Heart left ventricle (tissue), 16 donors: ENCODE results near the gene PDE9A. TPM values are rescaled to one million over a fixed set of nuclear protein-coding genes. Genes with fewer than 3 reads are reported as not detected.
"Not testable (repeated sequence)": the region's sequence is repeated elsewhere in the genome, so short reads cannot be mapped to it uniquely, and the experiment has no call there.

Experiments
- ATAC-seq, 4 donors: fragments of 200-7000 bp; cut with Tn5 transposase; one replicate each; pipeline ENCODE4 v1.9.1; 2020 to 2022; ENCODE audit warnings: moderate library complexity in 4 of 4, mild to moderate bottlenecking in 3 of 4, moderate number of reproducible peaks in 1 of 4
- DNase-seq, 5 donors: peaks; one replicate each; pipeline ENCODE4 v3.0.0-alpha.2; 2020
- H3K27ac ChIP-seq, 12 donors: fragments of 200-600 bp; sonication (generic) in 4 of 12; one replicate each; pipeline versions ENCODE4 v1.5.0 to v1.8.0; 2016 to 2022; ENCODE audit warnings: mild to moderate bottlenecking in 2 of 12
- H3K27me3 ChIP-seq, 9 donors: fragments of 200-600 bp; sonication (generic) in 2 of 9; one replicate each; pipeline versions ENCODE4 v1.5.1 to v1.8.0; 2016 to 2022; ENCODE audit warnings: mild to moderate bottlenecking in 3 of 9
- H3K36me3 ChIP-seq, 9 donors: fragments of 200-600 bp; sonication (generic) in 2 of 9; one replicate each; pipeline versions ENCODE4 v1.5.0 to v1.8.0; 2018 to 2022; ENCODE audit warnings: mild to moderate bottlenecking in 2 of 9
- H3K4me1 ChIP-seq, 12 donors: fragments of 200-600 bp; sonication (generic) in 4 of 12; one replicate each; pipeline versions ENCODE4 v1.5.0 to v1.8.0; 2016 to 2022; ENCODE audit warnings: mild to moderate bottlenecking in 3 of 12
- H3K4me3 ChIP-seq, 12 donors: fragments of 200-600 bp; sonication (generic) in 4 of 12; one replicate each; pipeline versions ENCODE4 v1.5.0 to v1.8.0; 2017 to 2022; ENCODE audit warnings: mild to moderate bottlenecking in 9 of 12, moderate library complexity in 4 of 12
- H3K9me3 ChIP-seq, 12 donors: fragments of 200-600 bp; sonication (generic) in 4 of 12; one replicate each; pipeline versions ENCODE4 v1.5.0 to v1.8.0; 2016 to 2022; ENCODE audit warnings: mild to moderate bottlenecking in 1 of 12
- CTCF ChIP-seq, 12 donors: fragments of 200-600 bp; sonication (generic) in 4 of 12; IDR thresholded peaks; one replicate each; pipeline versions ENCODE4 v1.5.0 to v1.8.0; 2018 to 2022; ENCODE audit warnings: antibody characterized with exemption in 12 of 12, mild to moderate bottlenecking in 5 of 12
- POLR2A ChIP-seq, 2 donors: fragments of 450-650 bp; IDR thresholded peaks; one replicate each; pipeline ENCODE4 v1.6.1; 2017; ENCODE audit warnings: antibody characterized with exemption in 2 of 2, mild to moderate bottlenecking in 2 of 2, moderate library complexity in 2 of 2
- WGBS, 4 donors: extraction: QIAGEN DNeasy Blood & Tissue Kit in 2 of 4; methylation state at CpG; one replicate each; pipeline versions ENCODE4 v1.1.5 to v1.1.7; 2013 to 2018; 5-methylcytosine and 5-hydroxymethylcytosine counted together
- intact Hi-C, 10 donors: fragments of 100-400 bp; cut with DNase I; formaldehyde crosslinking; loops; one replicate each; pipeline versions ENCODE4 v1.11.1 to v1.14.2; 2022
- polyA plus RNA-seq, 2 donors: library from polyadenylated mRNA; stranded (reverse); fragments of 200-250 nt; gene quantifications; one replicate each; pipeline ENCODE4 v1.2.3, GENCODE V29; 2013
- total RNA-seq, 9 donors: library from RNA; depleted of rRNA in 2 of 9; stranded (reverse); fragments of >200 nt in 2 of 9; fragmentation: NEBNext Ultra II Directional in 3 of 9; extraction: Animal tissue kit (Norgen Biotek cat#: 25700) in 3 of 9; gene quantifications; one replicate each; pipeline versions ENCODE4 v1.1.0 to v1.2.4, GENCODE V29; 2016 to 2023
- donor health status: ischemic (EF 13 %, LVEDD 7.1; RV severe dilation, severe dysfunction).
- donor health status: healthy with polysubstance abuse.
- donor health status: DM: no; HTN: yes; CAD: no.
- donor health status: DM: no; HTN: no; CAD: no.
- donor health status: ischemic (EF 25% LVEDD 6.9; RV normal size, moderate dysfunction).
- donor health status: ischemic (EF 25% LVEDD 5.7; RV mildly dilated, moderate dysfunction).
- donor health status: healthy.
- donor health status: DM: yes; HTN: yes; CAD: no.
- donor health status: ischemic (EF 35%, LVEDD 5.7; RV mildly dilated, moderate dysfunction).
- donor health status: nonischemic (EF 11% LVEDD 7.7; RV severe dilation, severe dysfunction).
- donor health status: DM: yes; HTN: yes; CAD: no.
- donor health status: PGD.
- donor health status: ischemic (EF 29% LVEDD 5.4; RV normal size, mild dysfunction).
- donor health status: nonischemic (EF 23%, LVEDD 6.1; RV moderate dilation, normal function).

The PDE9A gene
- total and polyA plus RNA-seq, 11 donors, result 1.5 to 4.0 (median 3.1) TPM

GRCh38 chr21:42614396-42614795 is 39.0 kb upstream of the PDE9A start:
- DNase-seq (no peak), ATAC-seq (no peak)
- no peak for TF ChIP-seq POLR2A (IDR thresholded peaks at IDR 0.05)
- no peak for TF ChIP-seq CTCF (IDR thresholded peaks at IDR 0.05)
- WGBS, 4 donors, result 67 to 75% (median 74%) methylated on average over 9 of the region's 9 CpGs
- Histone ChIP-seq H3K36me3 (no peaks in the 10 kb centered on the region), H3K4me3 (no peak overlapping the region), H3K27me3 (peaks cover 17 to 32% (median 24%) of the 10 kb centered on the region in 9 donors), H3K27ac (no peak overlapping the region), H3K9me3 (peaks cover 0 to 22% (median 5%) of the 10 kb centered on the region in 12 donors), H3K4me1 (peaks cover 0 to 8% (median 0%) of the 10 kb centered on the region in 12 donors)
- intact Hi-C loops, result no loop called here

GRCh38 chr21:42614811-42615351 is 38.5 kb upstream of the PDE9A start:
- Histone ChIP-seq H3K4me1 (peaks cover 0 to 8% (median 0%) of the 10 kb centered on the region in 12 donors), H3K36me3 (no peaks in the 10 kb centered on the region), H3K27me3 (peaks cover 18 to 36% (median 29%) of the 10 kb centered on the region in 9 donors), H3K27ac (no peak overlapping the region), H3K9me3 (peaks cover 0 to 22% (median 5%) of the 10 kb centered on the region in 12 donors), H3K4me3 (no peak overlapping the region)
- 34 to 38% (median 36%) methylated on average over 12 to 14 of the region's 14 CpGs for WGBS, 4 donors
- TF ChIP-seq CTCF (IDR thresholded peaks at IDR 0.05) (no peak), POLR2A (IDR thresholded peaks at IDR 0.05) (no peak)
- DNase-seq (no peak), ATAC-seq (peak in 1 of 4 donors; percentile 38)
- intact Hi-C loops, result no loop called here

GRCh38 chr21:42615377-42615776 is 38.0 kb upstream of the PDE9A start:
- DNase-seq, ATAC-seq, intact Hi-C loops, H3K4me3 ChIP-seq, H3K27ac ChIP-seq, H3K4me1 ChIP-seq, H3K36me3 ChIP-seq: not testable (repeated sequence)
- 66 to 79% (median 70%) methylated on average over 2 to 5 of the region's 5 CpGs for WGBS, 4 donors
- Histone ChIP-seq H3K9me3 (peaks cover 0 to 22% (median 5%) of the 10 kb centered on the region in 12 donors), H3K27me3 (peaks cover 18 to 41% (median 32%) of the 10 kb centered on the region in 9 donors)

GRCh38 chr21:42615924-42616323 is 37.5 kb upstream of the PDE9A start:
- intact Hi-C loops, result no loop called here
- peaks cover 18 to 47% (median 32%) of the 10 kb centered on the region in 9 donors for H3K27me3 ChIP-seq

More at GRCh38 chr21:42615924-42616323, 37.5 kb upstream of the PDE9A start:
- peaks cover 0 to 8% (median 0%) of the 10 kb centered on the region in 12 donors for H3K4me1 ChIP-seq
- TF ChIP-seq POLR2A (IDR thresholded peaks at IDR 0.05) (no peak), CTCF (IDR thresholded peaks at IDR 0.05) (no peak)
- H3K36me3 ChIP-seq, result no peaks in the 10 kb centered on the region
- H3K27ac ChIP-seq, result no peak overlapping the region
- ATAC-seq (peak in 1 of 4 donors; percentile 21), DNase-seq (no peak)
- WGBS, 4 donors, result 58 to 63% (median 62%) methylated on average over 3 of the region's 3 CpGs
- no peak overlapping the region for H3K4me3 ChIP-seq
- H3K9me3 ChIP-seq, result peaks cover 0 to 22% (median 5%) of the 10 kb centered on the region in 12 donors
